ENCODE measurements around the gene C3orf52.
A peak's percentile ranks its signal among the peaks of the same experiment; 100 is the strongest.

C3orf52 gene

GRCh38 chr3:112074616-112075497 lies 11.3 kb upstream of the C3orf52 start:
- peak overlapping the region; percentile 17; the same call in 1 of the 2 replicates for H3K4me3 ChIP-seq (ENCODE audit: low read depth, low read length)
- no peak for TF ChIP-seq CTCF (IDR thresholded peaks at IDR 0.05; ENCODE audit: low read depth, low read length)

GRCh38 chr3:112078125-112079083 lies 7.8 kb upstream of the C3orf52 start:
- no peak for TF ChIP-seq CTCF (IDR thresholded peaks at IDR 0.05; ENCODE audit: low read depth, low read length)

GRCh38 chr3:112083239-112083638 lies 3.0 kb upstream of the C3orf52 start:
- no peak overlapping the region for H3K4me3 ChIP-seq (ENCODE audit: low read depth, low read length)
- no peak for TF ChIP-seq CTCF (IDR thresholded peaks at IDR 0.05; ENCODE audit: low read depth, low read length)

More at GRCh38 chr3:112078125-112079083, 7.8 kb upstream of the C3orf52 start:
- no peak overlapping the region for H3K4me3 ChIP-seq (ENCODE audit: low read depth, low read length)

GRCh38 chr3:112084980-112085705 lies 1.0 kb upstream of the C3orf52 start:
- no peak for TF ChIP-seq CTCF (IDR thresholded peaks at IDR 0.05; ENCODE audit: low read depth, low read length)
- no peak overlapping the region for H3K4me3 ChIP-seq (ENCODE audit: low read depth, low read length)

GRCh38 chr3:112085735-112086075 lies 484 bp upstream of the C3orf52 start:
- TF ChIP-seq CTCF (IDR thresholded peaks at IDR 0.05; ENCODE audit: low read depth, low read length): no peak
- peak overlapping the region; percentile 62 for H3K4me3 ChIP-seq (ENCODE audit: low read depth, low read length)

- TF ChIP-seq CTCF (IDR thresholded peaks at IDR 0.05; ENCODE audit: low read depth, low read length): no peak
Measured at GRCh38 chr3:112086875-112087524, 811 bp downstream of the C3orf52 start.

More at GRCh38 chr3:112086875-112087524, 811 bp downstream of the C3orf52 start:
- H3K4me3 ChIP-seq (ENCODE audit: low read depth, low read length): peak overlapping the region; percentile 62
